GM12891 (cell line): ENCODE measurements around the gene SPRR4.
"Not testable (repeated sequence)": the region's sequence is repeated elsewhere in the genome, so short reads cannot be mapped to it uniquely, and the experiment has no call there.

Experiments used
- DNase-seq: peaks from one replicate; pipeline ENCODE4 v3.0.0; 2011; ENCODE audit warnings: low spot score; ENCODE audit not compliant: insufficient read length
- FAIRE-seq: peaks from 2 replicates; lab custom pipeline; 2011; peaks lifted over from hg19 to GRCh38; lab: Jason Lieb, UNC
- PAX5 ChIP-seq: IDR thresholded peaks from 2 replicates; pipeline ENCODE4 v1.6.1; 2011; ENCODE audit warnings: low read length, moderate library complexity, mild to moderate bottlenecking; ENCODE audit not compliant: insufficient read depth, severe bottlenecking
- POLR2A ChIP-seq: IDR thresholded peaks from 2 replicates; pipeline ENCODE4 v1.6.1; 2011; ENCODE audit warnings: low read depth, low read length, control low read depth
- POLR2AphosphoS5 ChIP-seq: IDR thresholded peaks from 2 replicates; pipeline ENCODE4 v1.6.1; 2011; ENCODE audit warnings: low read depth, low read length, control low read depth
- POU2F2 ChIP-seq: IDR thresholded peaks from 2 replicates; pipeline ENCODE4 v1.6.1; 2011; ENCODE audit warnings: low read depth, mild to moderate bottlenecking, control low read depth, low read length, moderate library complexity
- SPI1 ChIP-seq: IDR thresholded peaks from 2 replicates; pipeline ENCODE4 v1.6.1; 2011; ENCODE audit warnings: low read depth, low read length, control low read depth
- TAF1 ChIP-seq: IDR thresholded peaks from 2 replicates; pipeline ENCODE4 v1.6.1; 2011; ENCODE audit warnings: low read depth, low read length, control low read depth

SPRR4 gene

GRCh38 chr1:152998476-152998875 lies 28.0 kb downstream of the SPRR4 start:
- TF ChIP-seq POLR2A (no peak), POLR2AphosphoS5 (no peak), POU2F2 (no peak), TAF1 (no peak), PAX5 (no peak)
- FAIRE-seq (no peak), DNase-seq (no peak)

GRCh38 chr1:152999818-153000217 lies 29.4 kb downstream of the SPRR4 start:
- no peak for TF ChIP-seq TAF1
- TF ChIP-seq POLR2AphosphoS5, result no peak
- TF ChIP-seq POLR2A, result no peak
- TF ChIP-seq POU2F2, result no peak
- TF ChIP-seq PAX5, result no peak
- no peak for TF ChIP-seq SPI1
- DNase-seq, result no peak
- no peak for FAIRE-seq

DNA sequence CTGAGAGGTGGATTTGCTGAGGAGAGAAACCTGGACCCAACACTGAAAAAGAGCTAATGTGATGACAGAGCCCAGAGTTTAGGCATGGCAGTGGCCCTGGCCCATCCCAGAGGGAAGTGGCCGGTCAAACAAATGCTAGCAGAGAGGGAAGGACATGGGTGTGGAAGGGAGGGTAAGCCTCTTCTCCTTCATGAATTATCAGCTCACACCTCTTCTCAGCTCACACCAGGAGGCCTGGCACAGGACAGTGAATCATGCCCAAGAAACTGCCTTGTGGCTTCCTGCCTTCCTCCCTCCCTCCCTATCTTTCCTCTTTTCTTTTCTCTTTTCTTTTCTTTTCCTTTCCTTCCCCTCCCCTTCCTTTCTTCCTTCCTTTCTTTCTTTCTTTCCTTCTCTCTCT lies 29.8 kb downstream of the SPRR4 start:
- TF ChIP-seq PAX5 (no peak), POLR2A (no peak), TAF1 (no peak), SPI1 (no peak), POU2F2 (no peak), POLR2AphosphoS5 (no peak)
- FAIRE-seq (no peak), DNase-seq (no peak)

- DNase-seq (no peak), FAIRE-seq (no peak)
- TF ChIP-seq POLR2A, result no peak
- no peak for TF ChIP-seq POLR2AphosphoS5
- TF ChIP-seq PAX5, result no peak
- no peak for TF ChIP-seq SPI1
- TF ChIP-seq POU2F2, result no peak
- no peak for TF ChIP-seq TAF1
Observed at GRCh38 chr1:153001382-153001781, 30.9 kb downstream of the SPRR4 start, which contains the start of gene SPRR3. Gene SPRR3, plus strand, starts transcription at chr1:153001749. Its CDS starts 1,272 bp downstream, at chr1:153003021.

- DNase-seq, FAIRE-seq: not testable (repeated sequence)
Observed at GRCh38 chr1:153011235-153011758, 40.8 kb downstream of the SPRR4 start.

GRCh38 chr1:153021829-153022228 lies 51.4 kb downstream of the SPRR4 start:
- FAIRE-seq, DNase-seq: not testable (repeated sequence)
